Measurements from ENCODE around the gene GSDME. TPM values are rescaled to one million over a fixed set of nuclear protein-coding genes. Genes with fewer than 3 reads are reported as not detected.

The GSDME gene
- total RNA-seq, 1 experiment from 2014 or later: 46.1 TPM

DNA sequence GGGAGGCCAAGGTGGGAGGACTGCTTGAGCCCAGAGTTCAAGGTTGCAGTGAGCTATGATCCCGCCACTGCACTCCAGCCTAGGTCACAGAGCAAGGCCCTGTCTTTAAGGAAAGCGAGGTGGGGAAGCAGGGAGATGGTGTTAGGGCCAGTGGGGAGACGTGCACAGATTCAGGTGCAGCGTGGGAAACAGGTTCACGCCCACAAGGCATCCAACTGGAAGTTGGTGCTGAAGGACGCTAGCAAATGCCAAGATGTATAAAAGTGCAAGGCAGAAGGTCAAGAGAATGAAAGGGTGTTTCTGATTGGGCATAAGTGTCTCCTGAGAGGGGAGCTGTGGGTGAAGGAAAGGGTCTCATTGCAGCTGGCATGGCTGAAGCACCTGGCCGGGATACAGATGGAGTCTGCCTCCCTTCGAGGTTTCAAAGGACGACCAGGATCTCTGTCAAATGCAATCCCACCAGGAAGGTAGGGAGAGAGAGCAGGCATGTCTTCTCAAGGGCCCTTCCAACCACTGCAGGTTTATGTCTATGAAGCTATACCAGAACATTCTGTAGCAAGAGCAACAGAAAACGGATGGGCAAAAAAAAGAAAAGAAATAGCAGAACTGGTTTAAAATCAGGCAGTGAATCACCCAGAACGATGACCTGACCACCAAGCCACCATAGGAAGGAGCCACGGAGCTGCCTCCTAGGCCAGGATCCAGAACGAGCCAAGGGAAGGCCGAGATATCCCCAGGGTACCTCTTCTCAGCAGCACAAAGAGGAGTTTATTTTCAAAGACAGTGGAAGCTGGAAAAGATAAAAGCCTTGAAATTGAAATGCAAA lies 43.2 kb downstream of the GSDME start:
- intact Hi-C loops (cut with micrococcal nuclease): no loop called here
- TF ChIP-seq, protein P1, sequence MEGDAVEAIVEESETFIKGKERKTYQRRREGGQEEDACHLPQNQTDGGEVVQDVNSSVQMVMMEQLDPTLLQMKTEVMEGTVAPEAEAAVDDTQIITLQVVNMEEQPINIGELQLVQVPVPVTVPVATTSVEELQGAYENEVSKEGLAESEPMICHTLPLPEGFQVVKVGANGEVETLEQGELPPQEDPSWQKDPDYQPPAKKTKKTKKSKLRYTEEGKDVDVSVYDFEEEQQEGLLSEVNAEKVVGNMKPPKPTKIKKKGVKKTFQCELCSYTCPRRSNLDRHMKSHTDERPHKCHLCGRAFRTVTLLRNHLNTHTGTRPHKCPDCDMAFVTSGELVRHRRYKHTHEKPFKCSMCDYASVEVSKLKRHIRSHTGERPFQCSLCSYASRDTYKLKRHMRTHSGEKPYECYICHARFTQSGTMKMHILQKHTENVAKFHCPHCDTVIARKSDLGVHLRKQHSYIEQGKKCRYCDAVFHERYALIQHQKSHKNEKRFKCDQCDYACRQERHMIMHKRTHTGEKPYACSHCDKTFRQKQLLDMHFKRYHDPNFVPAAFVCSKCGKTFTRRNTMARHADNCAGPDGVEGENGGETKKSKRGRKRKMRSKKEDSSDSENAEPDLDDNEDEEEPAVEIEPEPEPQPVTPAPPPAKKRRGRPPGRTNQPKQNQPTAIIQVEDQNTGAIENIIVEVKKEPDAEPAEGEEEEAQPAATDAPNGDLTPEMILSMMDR (IDR thresholded peaks at IDR 0.05; ENCODE audit: unreplicated experiment): no peak
- ChIA-PET CTCF (interaction anchor here (0.5 to 1.3 kb wide), 3 partner anchors 8 to 332 kb away, joined by 3 to 6 read pairs (median 4); no protein-coding TSS in a partner anchor), POLR2A (interaction anchor here (0.6 to 0.9 kb wide), 3 partner anchors 10 to 313 kb away, joined by 3 read pairs; no protein-coding TSS in a partner anchor)
- H3K36me3 Mint-ChIP-seq (ENCODE audit: insufficient read depth, unreplicated experiment): peaks cover 23% of the 10 kb centered on the region
- no TSS peak for BruUV-seq (replicated peaks)
- H3K27ac Mint-ChIP-seq (ENCODE audit: low read depth, unreplicated experiment): peak overlapping the region; percentile 13
- H3K27me3 Mint-ChIP-seq (ENCODE audit: insufficient read depth, unreplicated experiment): no peaks in the 10 kb centered on the region
- H3K9me3 Mint-ChIP-seq (ENCODE audit: unreplicated experiment): no peaks in the 10 kb centered on the region
- no peak for DNase-seq (ENCODE audit: unreplicated experiment)
- no peaks in the 10 kb centered on the region for H3K4me1 Mint-ChIP-seq (ENCODE audit: insufficient read depth, unreplicated experiment)
- no peak overlapping the region for H3K4me3 Mint-ChIP-seq (ENCODE audit: unreplicated experiment)

- H3K27ac Mint-ChIP-seq (ENCODE audit: low read depth, unreplicated experiment): peak overlapping the region; percentile 13
- no peaks in the 10 kb centered on the region for H3K27me3 Mint-ChIP-seq (ENCODE audit: insufficient read depth, unreplicated experiment)
- H3K4me1 Mint-ChIP-seq (ENCODE audit: insufficient read depth, unreplicated experiment): no peaks in the 10 kb centered on the region
- DNase-seq (ENCODE audit: unreplicated experiment): no peak
- no TSS peak for BruUV-seq (replicated peaks)
- H3K4me3 Mint-ChIP-seq (ENCODE audit: unreplicated experiment): no peak overlapping the region
- H3K36me3 Mint-ChIP-seq (ENCODE audit: insufficient read depth, unreplicated experiment): peaks cover 30% of the 10 kb centered on the region
- intact Hi-C loops (cut with micrococcal nuclease): no loop called here
- TF ChIP-seq, protein P1 (IDR thresholded peaks at IDR 0.05; ENCODE audit: unreplicated experiment): no peak
- ChIA-PET POLR2A (interaction anchor here (0.7 kb wide), 1 partner anchor 314 kb away, joined by 3 read pairs; no protein-coding TSS in a partner anchor), CTCF (interaction anchor here (1.0 to 1.3 kb wide), 2 partner anchors 9 to 44 kb away, joined by 4 to 6 read pairs; no protein-coding TSS in a partner anchor)
- H3K9me3 Mint-ChIP-seq (ENCODE audit: unreplicated experiment): no peaks in the 10 kb centered on the region
These were observed 44.0 kb downstream of the GSDME start for GRCh38 chr7:24713039-24713793.

DNA sequence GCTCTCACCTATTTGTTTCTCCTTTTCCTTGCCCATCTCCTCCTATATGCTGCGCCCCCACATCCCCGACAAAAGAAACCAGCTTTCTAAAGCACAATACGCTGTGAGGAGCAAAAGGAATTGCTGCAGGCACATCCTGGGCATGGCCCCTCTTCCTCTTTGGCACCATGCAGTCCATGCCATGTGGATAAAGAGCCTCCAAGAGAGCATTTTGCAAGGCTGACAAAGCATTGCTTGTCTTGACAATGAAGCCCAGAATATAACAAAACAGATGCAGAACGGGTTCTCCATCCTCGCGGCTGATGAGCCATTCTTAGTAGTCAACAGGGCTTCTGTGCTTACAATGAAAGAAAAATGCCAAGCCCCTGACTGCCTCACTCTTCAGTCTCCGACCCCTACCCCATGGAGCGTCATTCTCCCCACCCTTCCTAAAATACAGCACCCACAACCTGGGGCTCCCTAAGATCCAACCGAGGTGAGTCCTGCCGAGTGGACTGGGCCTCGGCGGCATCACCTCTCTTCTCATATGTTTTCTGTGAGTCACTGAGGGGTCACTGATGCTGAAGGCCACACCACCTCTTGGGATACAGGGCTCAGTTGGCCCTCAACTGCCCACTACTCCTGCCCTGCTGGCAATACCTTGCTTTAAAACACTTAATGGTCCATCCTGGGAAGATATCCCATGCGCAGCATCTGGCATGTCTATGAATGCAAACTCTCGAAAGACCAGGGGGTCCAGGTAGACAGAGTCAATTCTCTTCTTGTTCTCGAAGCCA lies 47.5 kb downstream of the GSDME start:
- Mint-ChIP-seq H3K9me3 (ENCODE audit: unreplicated experiment) (no peaks in the 10 kb centered on the region), H3K27ac (ENCODE audit: low read depth, unreplicated experiment) (no peak overlapping the region), H3K36me3 (ENCODE audit: insufficient read depth, unreplicated experiment) (peaks cover 43% of the 10 kb centered on the region), H3K4me3 (ENCODE audit: unreplicated experiment) (no peak overlapping the region), H3K27me3 (ENCODE audit: insufficient read depth, unreplicated experiment) (no peaks in the 10 kb centered on the region), H3K4me1 (ENCODE audit: insufficient read depth, unreplicated experiment) (no peaks in the 10 kb centered on the region)
- ChIA-PET CTCF (no interaction called here), POLR2A (interaction anchor here (0.9 to 1.4 kb wide), 3 partner anchors 8 to 13 kb away, joined by 3 to 4 read pairs (median 4); no protein-coding TSS in a partner anchor)
- no peak for DNase-seq (ENCODE audit: unreplicated experiment)
- TF ChIP-seq, protein P1 (IDR thresholded peaks at IDR 0.05; ENCODE audit: unreplicated experiment): no peak
- BruUV-seq (replicated peaks): no TSS peak
- intact Hi-C loops (cut with micrococcal nuclease): no loop called here

Measured in MCF 10A (cell line).